Esophagus squamous epithelium (tissue), 4 donors: Measurements from ENCODE around the gene GRB7.

ENCODE experiments used
- CTCF ChIP-seq, 6 experiments: fragments of 450-650 bp in 4 of 6; fragments of 200-600 bp in 2 of 6; sonication (generic) in 2 of 6; IDR thresholded peaks; one replicate each; pipeline ENCODE4 v1.5.1; 2016 to 2019; ENCODE audit warnings: antibody characterized with exemption in 6 of 6, mild to moderate bottlenecking in 4 of 6, moderate library complexity in 4 of 6
- POLR2A ChIP-seq, 4 donors: fragments of 450-650 bp; IDR thresholded peaks; one replicate each; pipeline ENCODE4 v1.6.1; 2017; ENCODE audit warnings: antibody characterized with exemption in 4 of 4, mild to moderate bottlenecking in 4 of 4, moderate library complexity in 3 of 4

- TF ChIP-seq CTCF (IDR thresholded peaks at IDR 0.05) = no peak
- peak in 2 of 4 donors; percentile 46 to 47 for TF ChIP-seq POLR2A (IDR thresholded peaks at IDR 0.05)
Observed at GRCh38 chr17:39738568-39738901, 797 bp downstream of the GRB7 start.
